ENCODE data around the gene SND1. TPM values are rescaled to one million over a fixed set of nuclear protein-coding genes. Genes with fewer than 3 reads are reported as not detected.

SND1 gene
- total and polyA plus RNA-seq, 2 of the 4 experiments (the other 2 are of a cell fraction) = 154 to 294 TPM

DNA sequence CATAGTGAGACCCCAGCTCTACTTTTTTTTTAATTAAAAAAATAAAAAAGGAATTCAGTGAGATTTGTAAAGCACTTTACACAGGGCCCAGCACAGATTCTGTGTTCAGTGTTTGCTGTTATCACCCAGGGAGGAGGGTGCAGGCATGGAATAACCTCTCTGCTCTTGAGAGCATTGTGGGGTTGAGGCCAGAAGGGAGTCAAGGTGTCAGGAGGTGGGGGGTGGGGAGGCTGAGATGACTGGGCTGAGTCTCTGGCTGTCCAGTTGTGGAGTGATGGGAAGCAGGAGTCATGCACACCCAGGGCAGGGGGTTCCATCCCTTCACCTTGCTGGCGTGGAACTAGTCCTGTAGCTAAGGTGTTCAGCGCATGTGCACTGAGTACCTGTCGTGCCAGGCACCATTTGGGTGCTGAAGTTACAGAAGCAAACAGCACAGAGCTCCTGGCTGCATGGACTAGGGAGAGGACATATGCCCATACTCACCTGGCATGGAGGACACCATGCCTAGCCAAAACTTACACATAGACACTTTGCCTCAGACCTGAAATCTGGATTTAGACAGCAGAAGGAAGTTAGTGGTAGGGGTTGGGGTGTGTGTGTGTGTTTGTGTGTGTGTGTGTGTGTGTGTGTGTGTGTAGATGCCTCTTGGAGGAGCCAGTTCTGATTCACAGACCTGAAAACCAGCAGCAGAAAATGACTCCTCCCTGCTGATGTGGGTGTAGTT lies 448.4 kb downstream of the SND1 start:
- no peak overlapping the region for H3K4ac ChIP-seq (ENCODE audit: low read depth, low read length)
- no peak overlapping the region for H2AFZ ChIP-seq (replicated peaks; ENCODE audit: low read length, poor library complexity)
- no peaks in the 10 kb centered on the region for H3K9me3 ChIP-seq (ENCODE audit: control insufficient read depth, insufficient read depth, low read length)
- H3K9ac ChIP-seq (ENCODE audit: low read depth, low read length) = no peak overlapping the region
- no peak overlapping the region for H3K18ac ChIP-seq (ENCODE audit: low read depth, low read length)
- H2AK9ac ChIP-seq (replicated peaks; ENCODE audit: low read depth, low read length, poor library complexity) = no peak overlapping the region
- POLR2A ChIA-PET (ENCODE audit: unreplicated experiment) = no interaction called here
- no peak overlapping the region for H3K4me2 ChIP-seq (ENCODE audit: low read depth, low read length)
- no peak overlapping the region for H3K56ac ChIP-seq (ENCODE audit: extremely low read depth, insufficient read depth, low read length)
- CTCF ChIA-PET = no interaction called here
- intact Hi-C loops (cut with micrococcal nuclease) (loop anchor here (5.0 kb wide), 1 partner anchor 393 kb away; no protein-coding TSS in a partner anchor), dilution Hi-C loops (cut with HindIII; ENCODE audit: low sequenced_read_pairs, unreplicated experiment) (no loop called here), in situ Hi-C loops (cut with MboI; ENCODE audit: low sequenced_read_pairs) (no loop called here)
- H2BK15ac ChIP-seq (ENCODE audit: low read depth, low read length) = no peak overlapping the region
- H3K27ac ChIP-seq (ENCODE audit: insufficient read depth, low read length) = no peak overlapping the region
- H2BK20ac ChIP-seq (ENCODE audit: low read depth, low read length) = no peak overlapping the region
- no peak overlapping the region for H4K91ac ChIP-seq (ENCODE audit: insufficient read depth, low read depth, low read length)
- TF ChIP-seq MXI1 (IDR thresholded peaks at IDR 0.05; ENCODE audit: borderline replicate concordance, low read depth, low read length) = no peak
- no peak for TF ChIP-seq MAFK (IDR thresholded peaks at IDR 0.05; ENCODE audit: low read depth, low read length)
- TF ChIP-seq, protein P1, sequence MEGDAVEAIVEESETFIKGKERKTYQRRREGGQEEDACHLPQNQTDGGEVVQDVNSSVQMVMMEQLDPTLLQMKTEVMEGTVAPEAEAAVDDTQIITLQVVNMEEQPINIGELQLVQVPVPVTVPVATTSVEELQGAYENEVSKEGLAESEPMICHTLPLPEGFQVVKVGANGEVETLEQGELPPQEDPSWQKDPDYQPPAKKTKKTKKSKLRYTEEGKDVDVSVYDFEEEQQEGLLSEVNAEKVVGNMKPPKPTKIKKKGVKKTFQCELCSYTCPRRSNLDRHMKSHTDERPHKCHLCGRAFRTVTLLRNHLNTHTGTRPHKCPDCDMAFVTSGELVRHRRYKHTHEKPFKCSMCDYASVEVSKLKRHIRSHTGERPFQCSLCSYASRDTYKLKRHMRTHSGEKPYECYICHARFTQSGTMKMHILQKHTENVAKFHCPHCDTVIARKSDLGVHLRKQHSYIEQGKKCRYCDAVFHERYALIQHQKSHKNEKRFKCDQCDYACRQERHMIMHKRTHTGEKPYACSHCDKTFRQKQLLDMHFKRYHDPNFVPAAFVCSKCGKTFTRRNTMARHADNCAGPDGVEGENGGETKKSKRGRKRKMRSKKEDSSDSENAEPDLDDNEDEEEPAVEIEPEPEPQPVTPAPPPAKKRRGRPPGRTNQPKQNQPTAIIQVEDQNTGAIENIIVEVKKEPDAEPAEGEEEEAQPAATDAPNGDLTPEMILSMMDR (conservative IDR thresholded peaks at IDR 0.05; ENCODE audit: low read depth, low read length) = no peak
- TF ChIP-seq CEBPB (IDR thresholded peaks at IDR 0.05; ENCODE audit: low read depth, low read length) = no peak
- TF ChIP-seq BHLHE40 (IDR thresholded peaks at IDR 0.05; ENCODE audit: low read depth, low read length) = no peak
- no peak for TF ChIP-seq NFE2L2 (IDR thresholded peaks at IDR 0.05; ENCODE audit: low read depth, low read length)
- no peak for TF ChIP-seq RAD21 (IDR thresholded peaks at IDR 0.05; ENCODE audit: low read length)
- no peak for TF ChIP-seq CHD1 (IDR thresholded peaks at IDR 0.05; ENCODE audit: low read depth, low read length)
- no peak for TF ChIP-seq SMC3 (IDR thresholded peaks at IDR 0.05; ENCODE audit: low read depth, low read length)
- no peak for TF ChIP-seq POLR2A (IDR thresholded peaks at IDR 0.05; ENCODE audit: low read depth, low read length)
- TF ChIP-seq RFX5 (IDR thresholded peaks at IDR 0.05; ENCODE audit: low read depth, low read length) = no peak
- TF ChIP-seq RCOR1 (IDR thresholded peaks at IDR 0.05; ENCODE audit: insufficient replicate concordance, low read length) = no peak
- TF ChIP-seq, protein P2, sequence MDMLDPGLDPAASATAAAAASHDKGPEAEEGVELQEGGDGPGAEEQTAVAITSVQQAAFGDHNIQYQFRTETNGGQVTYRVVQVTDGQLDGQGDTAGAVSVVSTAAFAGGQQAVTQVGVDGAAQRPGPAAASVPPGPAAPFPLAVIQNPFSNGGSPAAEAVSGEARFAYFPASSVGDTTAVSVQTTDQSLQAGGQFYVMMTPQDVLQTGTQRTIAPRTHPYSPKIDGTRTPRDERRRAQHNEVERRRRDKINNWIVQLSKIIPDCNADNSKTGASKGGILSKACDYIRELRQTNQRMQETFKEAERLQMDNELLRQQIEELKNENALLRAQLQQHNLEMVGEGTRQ (IDR thresholded peaks at IDR 0.05; ENCODE audit: low read depth, low read length) = no peak
- no peak overlapping the region for H3K14ac ChIP-seq (replicated peaks; ENCODE audit: low read depth, low read length)
- H3K4me3 ChIP-seq (ENCODE audit: insufficient read depth, low read depth, low read length) = no peak overlapping the region
- H2AK5ac ChIP-seq (ENCODE audit: low read depth, low read length) = no peak overlapping the region
- H3K36me3 ChIP-seq (ENCODE audit: control insufficient read depth, insufficient read depth, low read length) = peaks cover 4% of the 10 kb centered on the region; the same call in 1 of the 2 replicates
- no peak overlapping the region for H2BK120ac ChIP-seq (ENCODE audit: low read depth, low read length)
- DNase-seq (no peak), ATAC-seq (ENCODE audit: low read depth) (no peak)
- no peak overlapping the region for H4K5ac ChIP-seq (ENCODE audit: low read depth, low read length)
- peaks cover 12% of the 10 kb centered on the region for H3K9me1 ChIP-seq (ENCODE audit: insufficient read depth, low read length)
- H3K27me3 ChIP-seq (ENCODE audit: control insufficient read depth, insufficient read depth, low read length) = peaks cover 14% of the 10 kb centered on the region
- peaks cover 4% of the 10 kb centered on the region for H3K4me1 ChIP-seq (ENCODE audit: control insufficient read depth, insufficient read depth, low read length)
- H2BK5ac ChIP-seq (ENCODE audit: low read depth, low read length, poor library complexity, severe bottlenecking) = no peak overlapping the region
- WGBS, 2 experiments (ENCODE audit: extremely low coverage in 2 of 2, insufficient read length in 1 of 2) = 100% methylated on average over 1 of the region's 3 CpGs; no CpG with 5 or more reads in 1 of the 2 experiments
- H4K20me1 ChIP-seq (ENCODE audit: insufficient read depth, low read length) = peaks cover 4% of the 10 kb centered on the region; the same call in 1 of the 2 replicates
- BruUV-seq (replicated peaks) = no TSS peak
- H3K79me1 ChIP-seq (ENCODE audit: low read depth in 1 of 2, low read length in 2 of 2) = no peaks in the 10 kb centered on the region
- no peak overlapping the region for H3K23ac ChIP-seq (ENCODE audit: low read depth, low read length)
- H4K8ac ChIP-seq (ENCODE audit: low read depth in 2 of 2, low read length in 2 of 2) = no peak overlapping the region
